Endothelial cell of umbilical vein (primary cell): ENCODE results near the gene SCYL1. TPM values are rescaled to one million over a fixed set of nuclear protein-coding genes. Genes with fewer than 3 reads are reported as not detected.

Experiments used
- BruUV-seq: library from RNA; stranded (reverse); fragments of 400-500 nt; replicated peaks from 2 replicates; lab custom pipeline; 2021; lab: Mats Ljungman, UMichigan
- CTCF ChIA-PET: fragments of 300-600, 350-600 bp; sonication (Branson Sonifier 250); formaldehyde crosslinking; loops from one replicate; lab custom pipeline; 2021; ENCODE audit warnings: antibody characterized with exemption, inconsistent platforms; lab: Charles Lee
- POLR2A ChIA-PET: fragments of 300-600, 350-600 bp; sonication (Branson Sonifier 250); formaldehyde crosslinking; loops from one replicate; lab custom pipeline; 2021; ENCODE audit warnings: antibody characterized with exemption, inconsistent platforms; lab: Charles Lee
- DNase-seq: peaks from one replicate; pipeline ENCODE4 v3.0.0-alpha.2; 2011; ENCODE audit warnings: low read depth, low spot score
- FAIRE-seq: peaks from 2 replicates; lab custom pipeline; 2011; peaks lifted over from hg19 to GRCh38; lab: Jason Lieb, UNC
- H2AFZ ChIP-seq: 2 replicates; pipeline ENCODE4 v1.6.0; 2012; ENCODE audit warnings: low read depth, low read length, control low read depth, inconsistent platforms
- H3K27ac ChIP-seq: 2 replicates; pipeline ENCODE4 v1.5.1; 2011; ENCODE audit warnings: low read depth, mild to moderate bottlenecking, control low read depth, low read length, moderate library complexity; ENCODE audit not compliant: insufficient read depth
- H3K27me3 ChIP-seq, 2 experiments: 2 replicates each; pipeline versions ENCODE4 v1.6.0 to v1.6.1; 2011; ENCODE audit warnings: low read length in 2 of 2, mixed read lengths in 1 of 2; ENCODE audit not compliant: control insufficient read depth in 2 of 2, insufficient read depth in 2 of 2
- H3K36me3 ChIP-seq, 2 experiments: 2 replicates in 1 of 2; 3 replicates in 1 of 2; pipeline ENCODE4 v1.5.1; 2011; ENCODE audit warnings: low read length in 2 of 2, mild to moderate bottlenecking in 1 of 2, moderate library complexity in 1 of 2; ENCODE audit not compliant: control insufficient read depth in 2 of 2, insufficient read depth in 2 of 2; ENCODE audit errors: extremely low read depth in 1 of 2
- H3K4me1 ChIP-seq: 3 replicates; pipeline ENCODE4 v1.5.1; 2011; ENCODE audit warnings: mild to moderate bottlenecking, low read length; ENCODE audit not compliant: control insufficient read depth, insufficient read depth; ENCODE audit errors: extremely low read depth
- H3K4me2 ChIP-seq: 2 replicates; pipeline ENCODE4 v1.6.1; 2011; ENCODE audit warnings: low read length, control low read depth, mixed read lengths; ENCODE audit not compliant: insufficient read depth
- H3K4me3 ChIP-seq, 3 experiments: fragments of 200-600 bp in 1 of 3; sonication (generic), shearing (Covaris generic) in 1 of 3; replicated peaks in 1 of 3; 2 replicates each; pipeline ENCODE4 v1.5.1; 2011 to 2016; ENCODE audit warnings: control low read depth in 3 of 3, low read length in 3 of 3, mild to moderate bottlenecking in 2 of 3, inconsistent platforms in 1 of 3, low read depth in 1 of 3, moderate library complexity in 1 of 3; ENCODE audit not compliant: insufficient read depth in 1 of 3
- H3K79me2 ChIP-seq: 2 replicates; pipeline ENCODE4 v1.6.0; 2012; ENCODE audit warnings: low read length, inconsistent platforms; ENCODE audit not compliant: control insufficient read depth, insufficient read depth
- H3K9ac ChIP-seq: replicated peaks from 2 replicates; pipeline ENCODE3; 2011; ENCODE audit warnings: low read length, control low read depth; ENCODE audit not compliant: insufficient read depth; ENCODE audit errors: extremely low read depth
- H3K9me1 ChIP-seq: replicated peaks from 3 replicates; pipeline ENCODE4 v1.6.0; 2011; ENCODE audit warnings: mild to moderate bottlenecking, low read length; ENCODE audit not compliant: control insufficient read depth, insufficient read depth; ENCODE audit errors: extremely low read depth
- H3K9me3 ChIP-seq: replicated peaks from 2 replicates; pipeline ENCODE4 v1.5.1; 2012; ENCODE audit warnings: low read length, inconsistent platforms; ENCODE audit not compliant: control insufficient read depth, insufficient read depth
- H4K20me1 ChIP-seq: replicated peaks from 2 replicates; pipeline ENCODE3; 2011; ENCODE audit warnings: mild to moderate bottlenecking, low read length; ENCODE audit not compliant: control insufficient read depth, insufficient read depth; ENCODE audit errors: extremely low read depth
- CTCF ChIP-seq, 2 donors: IDR thresholded peaks; 1 replicate in 1 of 2; 2 replicates in 1 of 2; pipeline ENCODE4 v1.5.1; 2011; ENCODE audit warnings: low read length in 2 of 2, mild to moderate bottlenecking in 2 of 2, moderate library complexity in 2 of 2, control low read depth in 1 of 2, inconsistent platforms in 1 of 2, low read depth in 1 of 2; ENCODE audit not compliant: insufficient read depth in 1 of 2; ENCODE audit errors: extremely low read depth in 1 of 2
- EZH2 ChIP-seq: IDR thresholded peaks from 2 replicates; pipeline ENCODE4 v1.6.1; 2012; ENCODE audit warnings: borderline replicate concordance, low read depth, mild to moderate bottlenecking, moderate library complexity, low read length, inconsistent platforms; ENCODE audit not compliant: severe bottlenecking
- FOS ChIP-seq: IDR thresholded peaks from 2 replicates; pipeline ENCODE4 v1.6.1; 2011; ENCODE audit warnings: mild to moderate bottlenecking, low read length, moderate library complexity, borderline replicate concordance; ENCODE audit not compliant: insufficient read depth
- GATA2 ChIP-seq: IDR thresholded peaks from 2 replicates; pipeline ENCODE4 v1.7.0; 2011; ENCODE audit warnings: low read depth, mild to moderate bottlenecking, moderate library complexity, mixed read lengths, low read length; ENCODE audit not compliant: insufficient read length, insufficient read depth
- JUN ChIP-seq: IDR thresholded peaks from 2 replicates; pipeline ENCODE4 v1.6.1; 2011; ENCODE audit warnings: borderline replicate concordance, low read depth; ENCODE audit not compliant: insufficient read length, insufficient read depth
- MYC ChIP-seq: IDR thresholded peaks from one replicate; pipeline ENCODE4 v1.6.1; 2011; ENCODE audit warnings: mild to moderate bottlenecking, low read depth, low read length
- POLR2A ChIP-seq: IDR thresholded peaks from 2 replicates; pipeline ENCODE4 v1.6.1; 2012; ENCODE audit warnings: low read depth, mild to moderate bottlenecking, control low read depth, low read length
- POLR2AphosphoS5 ChIP-seq: IDR thresholded peaks from 2 replicates; pipeline ENCODE4 v1.6.1; 2012; ENCODE audit warnings: low read depth, mild to moderate bottlenecking, control low read depth, low read length, moderate library complexity; ENCODE audit not compliant: insufficient read depth
- dilution Hi-C: fragments of 300-500 bp; cut with MboI; formaldehyde crosslinking; loops from one replicate; pipeline ENCODE4 v1.15.0; 2019; ENCODE audit warnings: low sequenced_read_pairs; ENCODE audit not compliant: extremely low pct_ligation_motif_present
- intact Hi-C: fragments of 100-400 bp; cut with micrococcal nuclease; formaldehyde crosslinking; loops from one replicate; pipeline ENCODE4 v1.10.0; 2022
- polyA plus RNA-seq, 4 experiments: library from polyadenylated mRNA; depleted of rRNA in 3 of 4; stranded (reverse) in 3 of 4; unstranded in 1 of 4; fragments of >200 nt; gene quantifications; 2 replicates each; pipeline versions ENCODE4 v1.2.1 to v1.2.3, GENCODE V29; 2011 to 2012; ENCODE audit warnings: missing spikeins in 1 of 4
- total RNA-seq: library from RNA; stranded (reverse); gene quantifications from 2 replicates; pipeline ENCODE4 v1.2.3, GENCODE V29; 2021
- TF ChIP-seq, protein P1 (sequence below): IDR thresholded peaks from 2 replicates; pipeline ENCODE4 v1.6.1; 2011; ENCODE audit not compliant: insufficient read depth, insufficient read length

The SCYL1 gene
- total and polyA plus RNA-seq, 2 donors (not counting 3 experiments of a cell fraction or from before 2014, with no cell fraction given) = 88.2 to 126 TPM

GRCh38 chr11:65498727-65498976, 26.2 kb upstream of the SCYL1 start:
- peak overlapping the region in 2 of 3 experiments; percentile 48 to 91 for H3K4me3 ChIP-seq
- H3K79me2 ChIP-seq = peaks cover 66% of the 10 kb centered on the region
- H3K36me3 ChIP-seq = peaks cover 5 to 14% of the 10 kb centered on the region in 2 experiments
- H2AFZ ChIP-seq = no peak overlapping the region
- dilution Hi-C loops (no loop called here), intact Hi-C loops (loop anchor here (5.0 kb wide), 1 partner anchor 41 kb away; no protein-coding TSS in a partner anchor)
- BruUV-seq = no TSS peak
- H3K9ac ChIP-seq = peak overlapping the region; percentile 95
- peak; percentile 66 for FAIRE-seq
- DNase-seq = no peak
- peak overlapping the region; percentile 89 for H3K27ac ChIP-seq
- TF ChIP-seq, protein P1, sequence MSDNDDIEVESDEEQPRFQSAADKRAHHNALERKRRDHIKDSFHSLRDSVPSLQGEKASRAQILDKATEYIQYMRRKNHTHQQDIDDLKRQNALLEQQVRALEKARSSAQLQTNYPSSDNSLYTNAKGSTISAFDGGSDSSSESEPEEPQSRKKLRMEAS = no peak
- TF ChIP-seq FOS = no peak
- CTCF ChIA-PET = interaction anchor here (1.0 to 13.9 kb wide), 6 partner anchors 10 to 74 kb away, joined by 3 to 247 read pairs (median 7); no protein-coding TSS in a partner anchor
- H3K4me2 ChIP-seq = peak overlapping the region; percentile 90
- POLR2A ChIA-PET = interaction anchor here (0.6 to 13.9 kb wide), 25 partner anchors 9 to 171 kb away, joined by 3 to 283 read pairs (median 8); partner anchors contain the start of genes FRMD8, NEAT1 and SLC25A45
- H4K20me1 ChIP-seq = peaks cover 11% of the 10 kb centered on the region
- no peaks in the 10 kb centered on the region for H3K9me3 ChIP-seq
- H3K27me3 ChIP-seq = no peaks in the 10 kb centered on the region
- no peaks in the 10 kb centered on the region for H3K9me1 ChIP-seq
- peaks cover 32% of the 10 kb centered on the region for H3K4me1 ChIP-seq

- Histone ChIP-seq H3K9ac (peak within 1 kb of the TSS; percentile 95), H3K9me3 (no peaks in the 10 kb centered on the region), H3K27ac (peak within 1 kb of the TSS; percentile 89), H3K4me2 (peak within 1 kb of the TSS; percentile 97), H3K36me3 (peaks cover 6 to 17% of the 10 kb centered on the region in 2 experiments), H3K9me1 (no peaks in the 10 kb centered on the region), H3K4me1 (peaks cover 27% of the 10 kb centered on the region), H3K4me3 (peak within 1 kb of the TSS; percentile 67 to 98 (median 91)), H4K20me1 (peaks cover 15% of the 10 kb centered on the region), H3K79me2 (peaks cover 71% of the 10 kb centered on the region), H2AFZ (peak within 1 kb of the TSS; percentile 37), H3K27me3 (no peaks in the 10 kb centered on the region)
- intact Hi-C loops = loop anchor here (5.0 kb wide), 1 partner anchor 42 kb away; no protein-coding TSS in a partner anchor
- ChIA-PET POLR2A (interaction anchor here (0.6 to 13.9 kb wide), 27 partner anchors 9 to 171 kb away, joined by 3 to 283 read pairs (median 7); partner anchors contain the start of genes FRMD8, NEAT1 and SLC25A45), CTCF (interaction anchor here (1.0 to 13.9 kb wide), 7 partner anchors 10 to 80 kb away, joined by 3 to 247 read pairs (median 7); no protein-coding TSS in a partner anchor)
- TF ChIP-seq POLR2AphosphoS5 (peak; percentile 100), FOS (peak; percentile 41), GATA2 (peak; percentile 31), JUN (no peak), POLR2A (peak; percentile 100), MYC (peak; percentile 91), CTCF (IDR thresholded peaks at IDR 0.05; ENCODE audit: extremely low read depth in 1 of 2, insufficient read depth in 1 of 2, low read depth in 1 of 2, low read length in 2 of 2) (no peak), EZH2 (no peak)
- TF ChIP-seq, protein P1 = no peak
- DNase-seq (peak; percentile 94), FAIRE-seq (no peak)
- dilution Hi-C loops = no loop called here
- BruUV-seq = TSS peak; percentile 59
These were observed 25.7 kb upstream of the SCYL1 start, which contains the start of gene MALAT1 for GRCh38 chr11:65498977-65499712. Gene MALAT1, plus strand, starts transcription at chr11:65499045.
